ENCODE data around the gene GRM6.
A peak's percentile ranks its signal among the peaks of the same experiment; 100 is the strongest.

The GRM6 gene

DNA sequence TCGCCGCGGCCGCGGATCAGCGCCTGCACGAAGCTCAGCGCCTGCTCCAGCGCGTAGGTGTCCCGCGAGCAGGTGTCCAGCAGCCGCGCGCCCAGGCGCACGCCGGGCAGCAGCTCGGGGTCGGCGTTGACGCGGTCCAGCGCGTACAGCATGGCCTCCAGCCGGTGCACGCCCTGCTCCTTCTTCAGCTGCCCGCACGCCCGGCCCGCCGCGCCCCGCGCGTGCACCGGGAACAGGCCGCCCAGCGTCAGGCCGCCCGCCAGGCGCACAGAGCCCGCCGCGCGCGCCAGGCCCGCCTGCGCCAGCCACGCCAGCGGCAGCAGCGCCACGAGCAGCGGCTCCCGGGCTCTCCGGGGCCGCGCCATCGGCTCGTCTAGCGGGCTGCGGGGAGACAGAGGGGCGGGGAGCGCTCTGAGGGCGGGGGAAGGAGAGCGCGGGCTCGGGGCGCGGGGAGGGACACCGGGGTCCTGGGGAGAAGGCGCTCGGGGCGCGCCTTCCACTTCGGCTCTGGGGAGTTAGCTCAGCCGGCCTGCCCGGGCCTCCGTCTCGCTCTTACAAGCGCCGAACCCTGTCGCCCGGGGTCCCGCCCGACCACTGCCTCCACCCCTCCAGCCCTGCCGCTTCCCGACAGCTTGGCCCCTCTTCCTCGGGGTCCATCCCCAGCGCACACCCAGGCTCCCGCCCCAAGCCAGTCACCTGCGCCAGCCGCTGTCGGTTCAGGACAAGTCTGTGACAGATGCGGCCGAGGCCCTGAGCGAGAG is at the start of gene GRM6:
GRM6 (minus strand) TSS at position 741 of the 761 bp plus-strand sequence; CDS start at position 365, 376 bp downstream.
- no peak for DNase-seq

DNA sequence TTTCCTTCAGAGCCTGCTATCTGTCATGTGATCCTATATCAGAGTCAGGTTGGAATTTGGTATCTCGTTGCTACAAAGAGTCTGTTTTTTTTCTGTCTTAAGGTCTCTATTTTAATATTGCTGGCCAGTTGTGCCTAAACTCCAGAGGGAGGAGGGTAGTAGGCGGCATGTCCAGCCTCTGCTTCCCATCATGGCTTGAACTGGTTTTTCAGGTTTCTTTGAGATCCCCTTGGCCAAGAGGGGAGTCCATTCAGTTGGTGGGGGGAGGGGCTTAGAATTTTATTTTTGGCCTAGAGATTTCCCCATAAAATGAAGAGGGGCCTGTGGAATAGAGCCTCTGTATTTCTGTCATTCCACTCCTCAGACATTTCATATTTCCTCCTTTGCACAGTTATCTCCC is 49.6 kb upstream of the GRM6 start:
- DNase-seq = no peak

DNA sequence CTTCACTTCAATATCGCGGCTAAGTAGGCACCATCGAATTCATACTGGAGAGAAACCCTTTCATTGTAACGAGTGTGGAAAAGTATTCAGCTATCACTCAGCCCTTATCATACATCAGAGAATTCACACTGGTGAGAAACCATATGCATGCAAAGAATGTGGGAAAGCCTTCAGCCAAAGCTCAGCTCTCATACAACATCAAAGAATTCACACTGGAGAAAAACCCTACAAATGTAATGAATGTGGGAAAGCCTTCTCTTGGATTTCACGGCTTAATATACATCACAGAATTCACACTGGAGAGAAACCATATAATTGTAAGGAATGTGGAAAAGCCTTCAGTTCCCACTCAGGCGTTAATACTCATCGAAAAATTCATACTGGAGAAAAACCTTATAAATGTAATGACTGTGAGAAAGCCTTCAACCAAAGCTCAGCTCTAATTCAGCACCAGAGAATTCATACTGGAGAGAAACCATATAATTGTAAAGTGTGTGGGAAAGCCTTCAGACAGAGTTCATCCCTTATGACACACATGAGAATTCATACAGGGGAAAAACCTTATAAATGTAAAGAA is 38.0 kb upstream of the GRM6 start:
- no peak for DNase-seq

DNA sequence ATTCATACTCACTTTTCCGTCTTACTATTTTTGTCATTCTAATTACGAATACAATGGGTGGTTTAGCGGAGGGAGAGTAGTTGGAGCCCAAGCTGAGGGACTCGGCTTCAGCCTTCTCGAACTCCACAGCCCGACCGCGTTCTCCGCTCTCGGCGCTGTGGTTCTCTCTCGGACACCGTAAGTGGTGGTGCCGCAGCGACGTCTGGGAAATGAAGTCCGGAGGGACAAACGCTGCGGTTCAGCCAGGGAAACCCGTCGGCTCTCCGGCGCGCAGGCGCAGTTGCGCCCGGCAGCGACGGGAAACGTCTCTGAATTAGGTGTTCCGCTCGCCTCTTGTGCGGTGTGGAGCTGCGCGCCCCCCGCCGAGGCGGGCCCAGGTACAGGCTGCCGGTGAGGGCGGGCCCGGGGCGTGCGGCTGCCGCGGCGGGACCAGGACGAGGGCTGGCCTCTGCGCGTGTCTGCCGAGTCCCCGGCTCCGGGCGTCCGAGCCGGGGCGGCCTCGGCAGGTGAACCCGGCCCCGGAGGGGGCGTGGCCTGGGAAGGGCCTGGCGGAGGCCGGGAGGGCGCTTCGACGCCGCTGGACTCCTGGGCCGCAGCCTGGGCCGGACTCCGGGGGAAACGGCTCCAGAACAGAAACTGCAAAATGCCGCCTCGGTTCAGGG is 28.5 kb upstream of the GRM6 start, which contains the start of gene ZNF879:
ZNF879 (plus strand) TSS at position 277 of the 662 bp plus-strand sequence. CDS start 1,201 bp downstream, outside the sequence.
- DNase-seq = peak; percentile 79

- DNase-seq = no peak
Observed at GRCh38 chr5:179008667-179009066, 13.5 kb upstream of the GRM6 start.

DNA sequence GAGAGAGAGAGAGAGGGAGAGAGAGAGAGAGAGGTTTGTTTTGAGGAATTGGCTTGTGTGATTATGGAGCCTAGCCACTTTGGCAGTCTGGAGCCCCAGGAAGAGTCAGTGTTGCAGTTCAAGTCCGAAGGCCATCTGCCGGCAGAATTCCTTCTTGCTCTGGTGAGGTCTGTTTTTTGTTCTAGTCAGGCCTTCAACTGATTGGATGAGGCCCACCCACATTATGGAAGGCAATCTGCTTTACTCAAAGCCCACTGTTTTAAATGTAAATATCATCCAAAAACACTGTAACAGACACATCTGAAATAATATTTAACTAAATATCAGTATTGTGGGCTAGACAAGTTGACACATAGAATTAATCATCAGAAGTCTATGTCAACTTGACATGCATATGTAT is 11.4 kb upstream of the GRM6 start:
- no peak for DNase-seq

- DNase-seq = no peak
Observed at GRCh38 chr5:178998441-178998840, 3.3 kb upstream of the GRM6 start.

DNA sequence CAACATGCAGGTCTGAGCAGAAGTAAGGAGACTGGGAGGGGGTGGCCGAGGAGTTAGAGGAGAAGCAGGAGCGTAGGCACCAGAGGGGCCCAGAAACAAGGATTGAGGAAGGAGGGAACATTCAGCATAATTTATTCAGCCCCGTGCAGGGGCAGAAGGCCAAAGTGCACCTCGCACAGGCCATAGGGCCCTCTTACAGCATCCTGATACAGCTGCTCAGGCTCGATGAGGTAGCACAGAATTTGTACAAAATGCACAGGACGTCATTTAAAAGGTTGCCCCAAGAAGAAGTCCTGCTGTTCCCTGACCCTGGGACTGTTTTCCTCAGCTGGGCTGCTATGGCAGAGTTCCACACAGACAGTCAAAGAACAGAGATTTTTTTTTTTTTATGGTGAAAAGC is 2.1 kb upstream of the GRM6 start:
- no peak for DNase-seq

DNA sequence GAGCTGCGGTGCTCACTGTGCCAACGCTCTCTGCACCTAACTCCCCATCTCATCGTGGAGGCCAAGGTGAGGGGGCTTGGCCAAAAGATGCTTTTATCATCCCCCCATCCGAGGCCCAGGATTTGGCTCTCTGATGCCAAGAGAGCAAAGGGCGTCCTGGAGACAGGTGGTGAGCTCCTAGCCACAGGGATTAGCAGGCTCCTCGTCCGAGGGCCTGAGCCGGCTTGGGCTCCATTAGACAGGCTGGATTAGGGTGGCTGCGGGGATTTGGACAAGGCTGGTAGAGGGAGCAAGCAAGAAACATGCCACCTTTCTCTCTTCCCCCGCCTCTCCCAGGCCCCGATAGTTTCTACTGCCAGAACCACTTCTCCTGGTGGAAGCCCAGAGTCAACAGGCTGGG is 1.0 kb upstream of the GRM6 start:
- no peak for DNase-seq

GRCh38 chr5:178995341-178995690 is 196 bp upstream of the GRM6 start:
- no peak for DNase-seq

DNA sequence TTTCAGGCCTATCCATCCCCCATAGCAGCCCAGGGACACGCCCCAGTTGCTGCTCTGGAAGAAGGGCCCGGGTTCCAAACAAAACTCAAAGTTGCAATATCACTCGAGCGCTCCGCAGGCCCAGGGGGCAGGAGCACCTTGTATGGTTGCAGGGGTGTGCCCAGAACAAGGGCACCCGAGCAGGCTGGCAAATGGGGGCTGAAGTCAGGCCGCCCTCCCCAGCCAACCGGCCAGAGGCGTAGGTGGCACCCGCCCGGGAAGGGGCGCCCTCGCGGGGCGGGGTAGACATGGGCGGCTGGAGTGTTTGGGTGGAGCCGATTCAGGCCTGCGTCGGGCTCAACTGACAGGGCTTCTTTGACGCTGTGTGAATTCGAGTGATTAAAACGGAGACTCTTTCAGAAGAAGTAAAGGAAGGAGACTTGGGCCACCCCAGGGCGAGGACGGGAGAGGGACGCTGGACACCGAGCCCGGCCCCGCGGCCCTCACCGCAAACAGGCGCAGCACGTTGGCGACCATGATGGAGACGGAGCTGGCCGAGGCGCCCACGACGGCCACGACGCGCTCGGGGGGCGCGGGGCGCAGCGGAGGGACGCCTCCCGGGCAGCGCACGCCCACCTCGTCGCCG is 1.1 kb downstream of the GRM6 start:
- DNase-seq = no peak

GRCh38 chr5:178993236-178993765 is 1.8 kb downstream of the GRM6 start:
- no peak for DNase-seq

- DNase-seq = no peak
Observed at GRCh38 chr5:178992291-178992895, 2.7 kb downstream of the GRM6 start.

DNA sequence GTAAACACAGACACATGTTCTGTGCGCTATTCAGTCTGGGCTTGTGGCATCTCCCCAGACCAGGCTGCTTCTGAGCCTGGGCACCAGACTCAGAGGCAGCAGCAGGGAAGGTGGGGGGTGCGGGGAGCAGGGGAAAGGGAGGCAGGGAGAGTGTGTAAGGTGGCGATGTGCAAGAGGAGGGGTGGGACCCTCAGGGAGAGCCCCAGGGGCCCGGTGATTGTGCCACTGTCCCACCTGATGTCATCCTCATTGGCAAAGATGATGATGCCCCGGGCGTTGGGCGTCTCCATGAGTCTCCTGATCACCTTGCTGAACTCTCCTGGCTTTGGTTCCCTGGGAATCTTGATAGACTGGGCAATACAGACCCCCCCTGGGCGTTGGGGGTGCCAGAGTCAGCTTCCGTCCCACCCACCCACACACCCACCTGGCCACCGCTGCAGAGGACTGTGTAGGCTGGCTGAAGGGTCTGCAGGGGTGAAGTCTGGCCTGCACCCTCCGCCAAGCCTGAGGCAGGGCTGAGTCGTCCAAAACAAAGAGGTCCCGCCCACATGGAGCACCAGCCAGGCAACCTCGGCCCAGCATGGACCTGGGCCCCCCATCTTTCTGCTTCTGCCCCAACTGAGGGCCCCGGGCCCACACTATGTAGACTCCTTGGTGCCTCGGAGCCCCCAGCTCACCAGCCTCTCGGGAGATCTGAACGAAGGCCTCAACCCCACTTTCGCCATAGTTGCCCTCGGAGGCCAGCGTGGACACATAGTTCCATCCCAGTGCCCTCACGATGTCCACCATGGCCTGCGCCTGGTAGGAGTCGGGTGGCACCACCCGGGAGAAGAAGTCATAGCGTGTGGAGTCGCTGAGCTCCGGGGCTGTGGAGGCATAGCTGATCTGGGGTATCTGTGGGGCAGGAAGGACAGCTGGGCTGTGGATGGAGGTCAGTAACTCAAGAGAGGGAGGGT is 3.7 kb downstream of the GRM6 start:
- DNase-seq = no peak

DNA sequence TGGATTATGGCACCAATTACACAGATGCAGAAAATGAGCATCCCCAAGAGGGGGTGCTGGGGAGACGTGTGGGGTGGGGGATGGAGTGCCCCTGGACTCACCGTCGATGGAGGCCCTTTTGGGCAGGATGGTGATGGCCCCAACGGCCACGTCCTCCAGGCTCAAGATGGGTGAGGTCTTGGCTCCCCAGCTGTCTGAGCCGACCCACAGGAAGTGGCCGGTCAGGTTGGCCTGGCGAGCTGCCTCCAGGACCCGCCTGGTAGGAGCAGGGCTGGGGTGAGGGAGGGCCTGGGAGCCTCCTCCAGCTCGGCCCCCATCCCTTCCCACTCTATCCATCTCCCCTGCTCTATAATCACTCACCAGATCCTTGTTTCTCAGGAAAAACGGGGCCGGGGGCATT is 4.6 kb downstream of the GRM6 start:
- no peak for DNase-seq

DNA sequence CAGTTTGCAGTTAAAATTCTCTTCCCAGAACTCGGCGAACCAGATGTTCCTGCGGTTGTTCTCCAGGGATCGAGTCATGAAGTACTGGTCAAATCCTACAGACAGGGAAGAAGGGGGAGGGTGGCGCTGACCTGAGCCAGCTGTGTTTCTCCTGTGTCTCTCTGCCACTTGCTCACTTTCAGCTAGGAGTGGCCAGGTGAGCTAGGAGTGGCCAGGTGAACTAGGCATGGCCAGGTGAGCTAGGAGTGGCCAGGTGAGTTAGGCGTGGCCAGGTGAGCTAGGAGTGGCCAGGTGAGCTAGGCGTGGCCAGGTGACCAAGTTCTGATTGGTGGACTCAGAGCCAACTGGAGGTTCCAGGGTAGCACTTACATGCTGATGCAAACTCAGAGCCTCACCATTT is 5.8 kb downstream of the GRM6 start:
- no peak for DNase-seq

GRCh38 chr5:178988436-178989220 is 6.5 kb downstream of the GRM6 start:
- DNase-seq = no peak

- DNase-seq = no peak
Observed at GRCh38 chr5:178986326-178986960, 8.7 kb downstream of the GRM6 start.

DNA sequence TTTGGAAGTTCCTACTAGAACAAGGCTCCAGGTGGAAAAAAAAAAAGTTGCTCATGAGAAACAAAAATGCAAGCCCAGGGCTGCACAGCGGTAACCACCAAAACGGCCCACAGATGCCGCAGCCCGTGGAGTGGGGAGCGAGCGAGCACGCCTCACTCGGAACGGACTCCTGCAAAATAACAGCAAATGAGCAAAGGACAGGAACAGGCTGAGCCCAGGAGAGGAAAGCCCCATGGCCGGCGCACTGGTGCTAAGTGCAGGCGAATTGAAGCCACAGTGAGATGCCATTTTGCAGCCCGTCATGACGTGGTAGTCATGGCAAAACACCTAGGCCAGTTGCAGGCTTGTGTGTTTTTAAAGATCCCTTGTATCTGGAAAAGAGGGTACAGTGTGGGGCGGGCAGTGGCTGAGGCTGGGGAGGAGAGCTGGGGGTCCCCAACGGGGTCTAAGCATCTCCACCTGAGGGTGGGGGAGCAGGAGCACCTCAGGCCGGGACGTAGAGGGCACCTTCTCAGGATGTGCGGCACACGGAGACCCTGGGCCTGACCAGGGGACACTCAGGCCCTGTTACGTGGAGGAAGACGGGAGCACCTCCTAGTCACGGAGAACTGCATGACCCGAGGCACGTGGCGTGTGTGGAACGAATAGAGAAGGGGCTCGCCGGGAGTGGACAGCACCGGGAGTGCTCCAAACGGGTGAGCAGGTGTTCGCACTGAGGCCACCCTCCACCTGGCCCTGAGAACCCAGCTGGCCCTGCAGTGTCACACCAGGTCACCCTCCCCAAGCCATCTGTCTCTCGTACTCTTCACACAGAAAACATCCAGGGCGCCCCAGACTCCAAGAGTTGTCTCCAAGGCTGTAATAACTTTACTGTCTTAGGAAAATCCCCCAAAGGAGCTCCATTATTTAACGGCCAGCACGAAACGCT is 10.7 kb downstream of the GRM6 start:
- DNase-seq = no peak
